ENCODE measurements around the gene DCHS1.
A peak's percentile ranks its signal among the peaks of the same experiment; 100 is the strongest.
"Not testable (repeated sequence)": the region's sequence is repeated elsewhere in the genome, so short reads cannot be mapped to it uniquely, and the experiment has no call there.

Gene DCHS1

DNA sequence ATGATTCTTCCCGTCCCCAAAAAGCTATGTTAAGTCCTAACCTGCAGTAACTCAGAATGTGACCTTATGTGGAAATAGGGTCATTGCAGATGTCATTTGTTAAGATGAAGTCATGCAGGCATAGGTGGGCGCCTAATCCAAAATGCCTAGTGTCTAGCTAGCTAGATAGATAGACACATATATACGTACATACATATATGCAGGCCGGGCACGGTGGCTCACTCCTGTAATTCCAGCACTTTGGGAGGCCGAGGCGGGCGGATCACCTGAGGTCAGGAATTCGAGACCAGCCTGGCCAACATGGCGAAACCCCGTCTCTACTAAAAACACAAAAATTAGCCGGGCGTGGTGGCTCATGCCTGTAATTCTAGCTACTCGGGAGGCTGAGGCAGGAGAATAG lies 28.5 kb upstream of the DCHS1 start:
- H3K9ac ChIP-seq (ENCODE audit: low read length) = peak overlapping the region; percentile 95
- peak overlapping the region; percentile 92 for H3K4me3 ChIP-seq (ENCODE audit: low read length)
- DNase-seq (ENCODE audit: low read depth) = peak; percentile 11

DNA sequence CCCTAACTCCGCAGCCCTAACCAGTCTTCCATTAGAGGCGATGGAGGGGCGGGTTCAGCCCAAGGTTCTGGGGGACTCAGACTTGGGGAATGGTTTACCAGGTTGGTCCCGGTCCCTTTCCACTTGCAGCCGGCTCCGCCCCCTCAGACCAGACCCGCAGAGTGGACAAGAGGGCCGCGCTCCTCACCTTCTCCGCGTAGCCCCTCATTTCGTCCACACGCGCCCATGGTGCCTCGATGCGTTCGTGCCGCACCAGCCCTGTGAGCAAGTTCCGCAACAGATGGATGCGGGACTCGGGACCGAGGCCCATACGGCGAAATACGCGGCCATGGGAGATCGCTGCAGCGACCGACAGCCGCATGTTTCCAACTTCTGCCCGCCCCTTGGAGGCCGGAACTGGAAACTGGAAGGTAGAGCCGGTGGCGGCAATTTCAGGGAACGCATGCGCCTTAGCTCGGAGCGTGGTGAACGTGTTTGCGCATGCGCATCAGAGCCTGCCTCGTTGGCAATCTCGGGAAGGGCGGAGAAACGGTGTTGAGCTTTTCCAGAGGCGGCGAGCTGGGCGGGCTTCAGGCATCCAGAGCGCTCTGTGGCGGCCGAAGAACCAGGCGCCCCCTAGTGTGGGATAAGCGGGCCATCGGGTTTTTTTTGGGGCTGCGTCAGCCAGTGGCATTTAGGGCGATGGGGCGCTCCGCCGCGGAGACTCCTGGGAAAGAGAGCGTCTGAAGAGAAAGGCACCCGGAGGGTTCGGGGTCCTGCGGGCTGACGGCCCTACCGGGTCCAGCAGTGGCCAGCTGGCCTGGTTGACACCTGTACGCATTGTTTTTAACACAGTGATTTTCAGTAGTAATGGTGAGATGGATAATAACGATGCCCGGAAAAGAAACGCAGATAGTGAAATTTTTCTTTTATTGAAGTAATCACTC lies 27.6 kb upstream of the DCHS1 start, which contains the start of gene MRPL17:
MRPL17 (minus strand) TSS at position 405 of the 926 bp plus-strand sequence; CDS start at position 361, 44 bp downstream.
- peak; percentile 100 for DNase-seq (ENCODE audit: low read depth)
- H3K9ac ChIP-seq (ENCODE audit: low read length) = peak within 1 kb of the TSS; percentile 95
- H3K4me3 ChIP-seq (ENCODE audit: low read length) = peak within 1 kb of the TSS; percentile 92
- no peaks in the 10 kb centered on the region for H3K27me3 ChIP-seq (replicated peaks; ENCODE audit: control insufficient read depth, insufficient read depth, low read length)
- H3K9me3 ChIP-seq (ENCODE audit: control insufficient read depth, low read length) = no peaks in the 10 kb centered on the region
- H3K36me3 ChIP-seq (ENCODE audit: control insufficient read depth, insufficient read depth, low read length, severe bottlenecking) = peaks cover 14% of the 10 kb centered on the region
- H3K4me1 ChIP-seq (ENCODE audit: control insufficient read depth, insufficient read depth, low read length) = peaks cover 21% of the 10 kb centered on the region

More for the DNA sequence above, 28.5 kb upstream of the DCHS1 start:
- peaks cover 21% of the 10 kb centered on the region for H3K4me1 ChIP-seq (ENCODE audit: control insufficient read depth, insufficient read depth, low read length)
- H3K36me3 ChIP-seq (ENCODE audit: control insufficient read depth, insufficient read depth, low read length, severe bottlenecking) = peaks cover 14% of the 10 kb centered on the region
- H3K9me3 ChIP-seq (ENCODE audit: control insufficient read depth, low read length); H3K27me3 ChIP-seq (replicated peaks; ENCODE audit: control insufficient read depth, insufficient read depth, low read length): not testable (repeated sequence)

DNA sequence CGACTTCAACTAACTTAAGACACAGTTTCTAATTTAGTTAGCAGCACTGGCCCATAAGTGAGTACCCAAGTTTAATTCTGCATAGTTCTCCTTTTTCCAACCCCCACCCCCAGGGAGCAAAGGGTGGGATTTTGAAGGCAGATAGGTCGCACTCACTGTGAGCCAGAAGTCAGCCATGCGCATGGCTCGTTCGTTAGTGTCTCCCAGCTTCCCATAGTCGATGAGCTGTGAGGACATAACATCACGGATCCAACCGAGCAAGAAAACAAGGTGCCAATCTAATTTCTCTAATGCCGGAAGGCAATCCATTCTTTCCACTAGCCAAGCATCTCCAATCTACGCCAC lies 27.0 kb upstream of the DCHS1 start:
- Histone ChIP-seq H3K9ac (ENCODE audit: low read length) (peak overlapping the region; percentile 95), H3K27me3 (replicated peaks; ENCODE audit: control insufficient read depth, insufficient read depth, low read length) (no peaks in the 10 kb centered on the region), H3K4me3 (ENCODE audit: low read length) (peak overlapping the region; percentile 92), H3K4me1 (ENCODE audit: control insufficient read depth, insufficient read depth, low read length) (peaks cover 21% of the 10 kb centered on the region), H3K9me3 (ENCODE audit: control insufficient read depth, low read length) (no peaks in the 10 kb centered on the region), H3K36me3 (ENCODE audit: control insufficient read depth, insufficient read depth, low read length, severe bottlenecking) (peaks cover 14% of the 10 kb centered on the region)
- DNase-seq (ENCODE audit: low read depth) = no peak

DNA sequence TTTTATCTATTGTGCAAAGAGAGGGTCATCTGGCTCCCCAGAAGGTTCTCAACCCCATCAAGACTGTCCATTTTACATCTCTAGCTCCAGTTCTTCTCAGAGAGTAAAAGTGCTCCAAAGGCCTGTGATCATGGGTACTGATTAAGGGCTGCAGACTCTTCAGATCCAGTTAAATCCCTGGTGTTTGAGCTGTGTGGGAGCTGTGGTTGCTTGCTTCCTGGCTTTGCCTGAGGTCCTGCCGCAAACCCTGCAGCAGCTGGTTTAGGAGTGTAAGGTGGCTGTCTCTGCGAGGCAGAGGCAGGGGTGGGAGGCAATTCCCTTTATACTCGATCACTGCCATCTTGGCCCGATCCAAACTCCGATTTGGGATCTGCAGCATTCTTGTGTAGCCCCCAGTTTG lies 26.3 kb upstream of the DCHS1 start:
- Histone ChIP-seq H3K4me3 (ENCODE audit: low read length) (peak overlapping the region; percentile 92), H3K9ac (ENCODE audit: low read length) (peak overlapping the region; percentile 95), H3K36me3 (ENCODE audit: control insufficient read depth, insufficient read depth, low read length, severe bottlenecking) (peaks cover 14% of the 10 kb centered on the region), H3K9me3 (ENCODE audit: control insufficient read depth, low read length) (no peaks in the 10 kb centered on the region), H3K27me3 (replicated peaks; ENCODE audit: control insufficient read depth, insufficient read depth, low read length) (no peaks in the 10 kb centered on the region), H3K4me1 (ENCODE audit: control insufficient read depth, insufficient read depth, low read length) (peaks cover 21% of the 10 kb centered on the region)
- DNase-seq (ENCODE audit: low read depth) = peak; percentile 35

DNA sequence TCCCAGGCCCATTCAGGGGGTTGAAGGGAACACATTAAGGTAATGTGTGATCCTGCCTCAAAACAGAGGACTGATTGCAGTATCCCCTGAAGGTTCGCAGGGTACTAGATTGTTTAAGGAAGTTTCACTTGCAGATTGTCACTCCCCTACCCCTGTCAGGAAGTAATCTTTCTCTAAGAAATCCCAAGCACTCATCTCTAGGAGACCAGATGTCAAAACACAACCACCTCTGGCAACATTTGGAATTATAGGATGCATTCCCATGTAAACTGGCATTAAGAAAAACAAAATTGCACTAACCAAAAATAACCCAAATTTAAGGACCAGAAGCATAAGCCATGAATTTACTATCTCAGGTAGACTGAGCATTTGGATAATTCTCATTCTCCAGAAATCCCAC lies 25.9 kb upstream of the DCHS1 start:
- H3K4me3 ChIP-seq (ENCODE audit: low read length) = no peak overlapping the region
- peaks cover 14% of the 10 kb centered on the region for H3K36me3 ChIP-seq (ENCODE audit: control insufficient read depth, insufficient read depth, low read length, severe bottlenecking)

DNA sequence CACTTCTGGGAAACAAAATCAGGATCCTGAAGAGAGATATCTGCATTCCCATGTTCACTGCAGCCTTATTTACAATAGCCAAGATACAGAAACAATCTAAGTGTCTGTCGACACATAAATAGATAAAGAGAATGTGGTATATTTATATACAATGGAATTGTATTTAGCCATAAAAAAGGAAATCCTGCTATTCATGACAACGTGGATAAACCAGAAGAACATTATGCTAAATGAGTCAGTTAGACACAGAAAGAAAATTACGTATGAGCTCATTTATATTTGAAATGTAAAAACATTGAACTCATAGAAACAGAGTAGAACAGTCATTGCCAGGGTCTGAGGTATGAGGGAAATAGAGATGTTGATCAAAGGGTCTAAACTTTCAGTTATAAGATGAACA lies 21.4 kb upstream of the DCHS1 start:
- Histone ChIP-seq H3K4me3 (ENCODE audit: low read length) (no peak overlapping the region), H3K9me3 (ENCODE audit: control insufficient read depth, low read length) (no peaks in the 10 kb centered on the region), H3K4me1 (ENCODE audit: control insufficient read depth, insufficient read depth, low read length) (peaks cover 10% of the 10 kb centered on the region), H3K27me3 (replicated peaks; ENCODE audit: control insufficient read depth, insufficient read depth, low read length) (no peaks in the 10 kb centered on the region), H3K9ac (ENCODE audit: low read length) (no peak overlapping the region), H3K36me3 (ENCODE audit: control insufficient read depth, insufficient read depth, low read length, severe bottlenecking) (peaks cover 14% of the 10 kb centered on the region)
- DNase-seq (ENCODE audit: low read depth) = no peak

More for the DNA sequence above, 25.9 kb upstream of the DCHS1 start:
- no peaks in the 10 kb centered on the region for H3K9me3 ChIP-seq (ENCODE audit: control insufficient read depth, low read length)
- peaks cover 21% of the 10 kb centered on the region for H3K4me1 ChIP-seq (ENCODE audit: control insufficient read depth, insufficient read depth, low read length)
- peak overlapping the region; percentile 23 for H3K9ac ChIP-seq (ENCODE audit: low read length)
- DNase-seq (ENCODE audit: low read depth) = no peak
- no peaks in the 10 kb centered on the region for H3K27me3 ChIP-seq (replicated peaks; ENCODE audit: control insufficient read depth, insufficient read depth, low read length)

DNA sequence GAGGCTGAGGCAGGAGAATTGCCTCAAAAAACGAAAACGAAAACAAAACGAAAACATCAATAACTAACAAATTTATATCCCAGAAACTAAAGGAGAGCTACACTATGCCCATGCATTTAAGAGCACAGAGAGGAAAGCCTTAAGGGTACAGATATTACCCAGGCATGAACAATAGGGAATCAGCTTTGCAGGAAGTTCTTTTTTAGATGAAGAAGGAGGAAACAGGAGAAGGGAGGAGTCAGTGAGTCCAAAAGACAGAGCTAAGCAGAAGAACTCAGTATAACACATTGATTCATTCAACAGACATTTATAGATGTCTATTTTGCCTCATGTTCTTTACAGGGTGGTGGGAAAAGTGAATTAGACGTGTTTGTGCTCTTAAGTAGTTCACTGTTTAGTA lies 19.3 kb upstream of the DCHS1 start:
- no peak for DNase-seq (ENCODE audit: low read depth)
- Histone ChIP-seq H3K36me3 (ENCODE audit: control insufficient read depth, insufficient read depth, low read length, severe bottlenecking) (no peaks in the 10 kb centered on the region), H3K4me3 (ENCODE audit: low read length) (no peak overlapping the region)

DNA sequence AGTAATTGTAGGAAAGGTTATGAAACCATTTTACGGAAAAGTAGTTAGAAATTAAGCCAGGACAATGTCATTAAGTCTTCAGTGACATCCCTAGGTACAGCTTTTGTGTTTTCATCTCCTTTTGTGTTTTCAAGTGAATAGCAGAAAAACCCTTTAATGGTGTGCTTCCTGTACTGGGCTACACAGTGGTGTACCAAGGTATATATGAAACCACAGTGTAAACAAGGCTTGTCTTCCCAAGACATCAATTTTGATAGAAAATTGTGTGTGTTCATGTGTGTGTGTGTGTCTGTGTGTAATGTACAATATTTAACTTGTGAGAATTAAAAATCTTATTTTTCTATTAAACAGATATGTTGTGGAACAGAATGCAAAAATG lies 18.6 kb upstream of the DCHS1 start:
- H3K4me3 ChIP-seq (ENCODE audit: low read length) = no peak overlapping the region
- no peaks in the 10 kb centered on the region for H3K4me1 ChIP-seq (ENCODE audit: control insufficient read depth, insufficient read depth, low read length)
- H3K9me3 ChIP-seq (ENCODE audit: control insufficient read depth, low read length) = no peaks in the 10 kb centered on the region
- no peaks in the 10 kb centered on the region for H3K27me3 ChIP-seq (replicated peaks; ENCODE audit: control insufficient read depth, insufficient read depth, low read length)
- H3K36me3 ChIP-seq (ENCODE audit: control insufficient read depth, insufficient read depth, low read length, severe bottlenecking) = no peaks in the 10 kb centered on the region
- no peak for DNase-seq (ENCODE audit: low read depth)
- no peak overlapping the region for H3K9ac ChIP-seq (ENCODE audit: low read length)

More for the DNA sequence above, 19.3 kb upstream of the DCHS1 start:
- Histone ChIP-seq H3K9ac (ENCODE audit: low read length) (no peak overlapping the region), H3K9me3 (ENCODE audit: control insufficient read depth, low read length) (no peaks in the 10 kb centered on the region), H3K4me1 (ENCODE audit: control insufficient read depth, insufficient read depth, low read length) (no peaks in the 10 kb centered on the region), H3K27me3 (replicated peaks; ENCODE audit: control insufficient read depth, insufficient read depth, low read length) (no peaks in the 10 kb centered on the region)

DNA sequence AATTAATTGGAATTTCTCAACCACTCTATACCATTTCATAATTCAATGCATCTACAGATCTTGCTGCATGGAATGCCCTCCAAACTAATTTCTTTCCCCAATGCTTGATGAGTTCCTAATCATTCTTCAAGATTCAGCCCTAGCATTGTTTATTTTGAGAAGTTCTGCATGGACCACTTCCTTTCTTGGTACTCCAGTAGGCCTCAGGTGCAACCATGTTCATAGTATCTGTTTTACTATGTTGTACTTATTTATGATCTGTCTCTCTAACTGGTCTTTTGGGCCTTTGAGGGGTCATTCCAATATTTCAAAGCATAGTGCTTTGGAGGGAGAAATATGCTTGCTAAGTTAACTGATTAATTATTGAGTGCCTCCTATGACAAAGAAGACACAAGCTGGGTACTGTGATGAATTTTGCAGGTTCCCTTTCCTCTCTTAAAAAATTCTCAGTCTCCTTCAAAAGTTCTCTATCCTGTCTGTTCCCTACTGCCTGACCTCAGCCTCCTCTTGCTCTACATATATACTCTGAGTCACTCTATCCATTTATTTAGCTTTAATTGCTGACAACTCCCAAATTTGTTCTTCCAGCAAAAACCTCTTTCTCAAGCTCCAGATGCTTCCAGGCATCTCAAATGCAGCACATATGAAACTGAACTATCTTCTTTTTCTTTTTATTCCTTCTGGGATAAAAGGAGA lies 18.1 kb upstream of the DCHS1 start:
- H3K4me3 ChIP-seq (ENCODE audit: low read length) = no peak overlapping the region
- no peaks in the 10 kb centered on the region for H3K36me3 ChIP-seq (ENCODE audit: control insufficient read depth, insufficient read depth, low read length, severe bottlenecking)
- no peak overlapping the region for H3K9ac ChIP-seq (ENCODE audit: low read length)
- DNase-seq (ENCODE audit: low read depth) = no peak
- no peaks in the 10 kb centered on the region for H3K9me3 ChIP-seq (ENCODE audit: control insufficient read depth, low read length)
- H3K4me1 ChIP-seq (ENCODE audit: control insufficient read depth, insufficient read depth, low read length) = no peaks in the 10 kb centered on the region
- H3K27me3 ChIP-seq (replicated peaks; ENCODE audit: control insufficient read depth, insufficient read depth, low read length) = no peaks in the 10 kb centered on the region

DNA sequence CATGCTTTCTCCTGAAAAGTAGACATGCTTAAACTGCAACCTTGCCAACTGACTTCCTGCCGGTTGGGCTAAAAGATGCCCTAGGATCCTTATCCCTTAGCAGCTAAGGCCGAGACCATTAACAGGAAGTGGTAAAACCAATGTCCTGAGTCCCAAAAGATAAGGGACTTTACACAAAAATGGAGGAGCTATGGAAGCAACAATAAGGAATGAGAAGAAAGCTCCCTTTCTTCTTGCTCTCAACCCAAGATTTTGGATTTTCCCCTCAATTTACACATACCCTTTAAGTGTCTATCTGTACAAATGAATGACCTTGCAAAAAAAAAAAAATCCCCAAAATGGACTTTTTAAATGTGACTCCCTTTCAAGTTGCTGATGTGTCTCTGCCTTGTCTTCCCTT lies 16.4 kb upstream of the DCHS1 start:
- no peaks in the 10 kb centered on the region for H3K4me1 ChIP-seq (ENCODE audit: control insufficient read depth, insufficient read depth, low read length)
- H3K4me3 ChIP-seq (ENCODE audit: low read length) = no peak overlapping the region
- no peaks in the 10 kb centered on the region for H3K9me3 ChIP-seq (ENCODE audit: control insufficient read depth, low read length)
- H3K36me3 ChIP-seq (ENCODE audit: control insufficient read depth, insufficient read depth, low read length, severe bottlenecking) = no peaks in the 10 kb centered on the region
- no peak overlapping the region for H3K9ac ChIP-seq (ENCODE audit: low read length)
- no peak for DNase-seq (ENCODE audit: low read depth)
- no peaks in the 10 kb centered on the region for H3K27me3 ChIP-seq (replicated peaks; ENCODE audit: control insufficient read depth, insufficient read depth, low read length)

DNA sequence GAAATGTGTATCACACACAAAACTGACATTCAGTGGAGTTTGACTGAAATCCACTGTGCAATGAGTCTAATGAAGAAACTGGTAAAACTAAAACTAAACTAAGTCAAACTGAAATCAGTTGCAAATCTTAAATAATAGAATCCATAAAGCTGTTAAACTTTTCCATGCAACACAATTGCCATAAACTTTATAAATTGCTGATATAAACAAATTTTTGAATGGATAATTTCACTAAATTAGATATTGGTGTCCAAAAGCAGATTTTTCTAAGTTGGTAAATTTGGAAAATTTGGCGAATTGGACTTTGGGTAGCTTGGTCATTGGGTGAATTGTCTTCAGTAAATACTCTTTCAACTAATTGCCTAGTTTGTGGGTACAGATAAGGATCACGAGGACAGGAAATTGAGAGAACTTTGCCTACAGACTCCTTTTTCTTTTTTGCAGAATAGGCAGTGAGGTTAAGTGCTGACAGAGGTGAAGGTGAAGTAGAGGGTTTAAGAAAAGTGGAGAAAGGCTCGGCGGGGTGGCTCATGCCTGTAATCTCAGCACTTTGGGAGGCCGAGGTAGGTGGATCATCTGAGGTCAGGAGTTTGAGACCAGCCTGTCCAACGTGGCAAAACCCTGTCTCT lies 14.7 kb upstream of the DCHS1 start:
- H3K9me3 ChIP-seq (ENCODE audit: control insufficient read depth, low read length) = no peaks in the 10 kb centered on the region
- no peaks in the 10 kb centered on the region for H3K4me1 ChIP-seq (ENCODE audit: control insufficient read depth, insufficient read depth, low read length)
- H3K9ac ChIP-seq (ENCODE audit: low read length) = no peak overlapping the region
- DNase-seq (ENCODE audit: low read depth) = no peak
- no peaks in the 10 kb centered on the region for H3K36me3 ChIP-seq (ENCODE audit: control insufficient read depth, insufficient read depth, low read length, severe bottlenecking)
- H3K27me3 ChIP-seq (replicated peaks; ENCODE audit: control insufficient read depth, insufficient read depth, low read length) = no peaks in the 10 kb centered on the region
- no peak overlapping the region for H3K4me3 ChIP-seq (ENCODE audit: low read length)
